Fibroblast of the aortic adventitia (primary cell): ENCODE data around the gene CCNA2. TPM values are rescaled to one million over a fixed set of nuclear protein-coding genes. Genes with fewer than 3 reads are reported as not detected.

Experiments used
- DNase-seq: peaks from one replicate; pipeline ENCODE4 v3.0.0-alpha.2; 2010; ENCODE audit warnings: low read depth
- H3K4me3 ChIP-seq: 2 replicates; pipeline ENCODE4 v1.5.1; 2011; ENCODE audit warnings: low read depth, mild to moderate bottlenecking, control low read depth, low read length, moderate library complexity
- CTCF ChIP-seq: IDR thresholded peaks from 2 replicates; pipeline ENCODE4 v1.5.1; 2011; ENCODE audit warnings: mild to moderate bottlenecking, low read length, control low read depth, inconsistent platforms; ENCODE audit not compliant: insufficient read depth
- total RNA-seq: library from RNA; depleted of rRNA; stranded (reverse); fragments of >200 nt; gene quantifications from 2 replicates; pipeline ENCODE4 v1.2.3, GENCODE V29; 2012; ENCODE audit warnings: low replicate concordance

Gene CCNA2
- total RNA-seq, result 3.8 and 63.9 TPM in 2 replicates

DNA sequence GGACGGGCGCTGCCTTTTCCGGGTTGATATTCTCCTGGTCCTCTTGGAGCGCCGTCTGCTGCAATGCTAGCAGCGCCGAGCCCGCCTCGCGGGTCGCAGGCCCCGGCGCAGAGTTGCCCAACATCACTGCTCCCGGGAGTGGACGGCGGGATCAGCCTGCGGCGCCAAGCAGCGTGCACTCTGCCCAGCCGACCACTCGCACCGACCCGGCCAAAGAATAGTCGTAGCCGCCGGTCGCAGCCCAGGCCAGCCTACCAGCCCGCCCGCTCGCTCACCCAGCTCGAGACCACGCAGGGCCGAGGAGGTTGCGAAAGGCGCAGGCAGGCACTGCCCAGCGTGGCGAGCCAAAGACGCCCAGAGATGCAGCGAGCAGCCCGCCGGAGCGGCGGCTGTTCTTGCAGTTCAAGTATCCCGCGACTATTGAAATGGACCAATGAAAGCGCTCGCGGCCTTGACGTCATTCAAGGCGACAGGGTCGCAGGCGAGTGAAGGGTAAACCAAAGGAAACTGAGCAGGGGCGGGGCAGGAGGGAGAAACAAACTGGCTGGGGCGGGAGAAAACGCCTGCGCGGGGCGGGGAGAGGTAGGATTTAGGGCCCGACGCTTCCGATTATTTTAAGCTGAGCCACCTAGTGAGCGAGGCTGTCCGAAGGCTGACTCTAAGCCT is at the start of gene CCNA2:
TSS of gene CCNA2 (minus strand) at position 379 of the 666 bp plus-strand sequence. CDS start at position 124, 255 bp downstream.
- TF ChIP-seq CTCF, result peak; percentile 14
- peak within 1 kb of the TSS; percentile 86 for H3K4me3 ChIP-seq
- peak; percentile 96 for DNase-seq

DNA sequence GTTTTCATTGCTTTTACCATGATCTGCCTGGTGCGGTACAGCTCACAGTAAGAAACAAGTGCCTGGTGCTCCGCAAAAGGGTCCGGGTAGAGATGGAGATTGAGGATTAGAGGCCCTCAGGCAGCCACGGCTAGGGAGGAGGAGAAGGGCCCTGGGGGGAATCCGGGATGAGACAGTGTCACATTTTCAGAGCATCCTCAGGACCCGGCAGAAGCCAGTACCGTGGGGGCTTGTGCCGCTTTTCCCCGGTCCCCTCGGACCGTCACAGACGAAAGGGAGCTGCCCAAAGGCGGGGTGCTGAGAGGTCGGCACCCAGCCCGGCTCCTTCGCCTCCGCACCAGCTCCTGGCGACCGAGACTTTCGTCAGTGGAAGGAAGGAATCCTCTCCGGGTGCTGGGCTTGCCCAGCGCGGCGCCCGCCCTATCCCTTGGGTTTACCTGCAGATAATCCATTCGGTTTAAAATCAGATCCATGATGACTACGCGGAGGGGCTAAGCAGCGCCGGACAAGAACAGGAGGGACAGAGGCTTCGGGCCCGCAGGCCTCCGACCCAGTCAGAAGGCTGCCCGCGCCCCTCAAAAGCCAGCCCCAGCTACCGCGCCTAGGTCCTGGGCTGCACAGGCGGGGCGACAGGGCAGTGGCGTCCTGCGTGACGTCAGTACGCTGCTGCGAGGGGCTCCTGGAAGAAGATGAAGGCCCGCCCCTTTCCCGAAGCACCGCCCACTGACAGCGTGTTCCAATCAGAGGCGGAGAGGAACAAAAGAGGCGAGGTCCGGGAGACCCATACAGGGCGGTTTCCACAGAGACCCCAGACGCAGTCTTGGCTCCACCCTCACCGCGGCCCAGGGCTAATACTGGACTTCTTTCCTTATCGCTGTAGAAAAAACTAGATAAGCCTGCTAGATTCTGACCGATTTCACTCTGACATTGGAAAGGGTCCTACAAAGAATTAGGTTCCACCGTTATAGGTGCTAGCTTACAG is 46.4 kb upstream of the CCNA2 start, which contains the start of gene BBS7:
TSS of gene BBS7 (minus strand) at position 634 of the 982 bp plus-strand sequence. CDS start at position 473, 161 bp downstream.
- H3K4me3 ChIP-seq, result peak within 1 kb of the TSS; percentile 89
- DNase-seq, result peak; percentile 93
- no peak for TF ChIP-seq CTCF

GRCh38 chr4:121863799-121864198 is 40.1 kb upstream of the CCNA2 start:
- no peak for DNase-seq
- no peak overlapping the region for H3K4me3 ChIP-seq
- TF ChIP-seq CTCF, result no peak

- H3K4me3 ChIP-seq, result no peak overlapping the region
- no peak for DNase-seq
- no peak for TF ChIP-seq CTCF
Observed at GRCh38 chr4:121861426-121861825, 37.7 kb upstream of the CCNA2 start.

- no peak for TF ChIP-seq CTCF
- no peak for DNase-seq
- H3K4me3 ChIP-seq, result no peak overlapping the region
Observed at GRCh38 chr4:121860121-121860520, 36.4 kb upstream of the CCNA2 start.

DNA sequence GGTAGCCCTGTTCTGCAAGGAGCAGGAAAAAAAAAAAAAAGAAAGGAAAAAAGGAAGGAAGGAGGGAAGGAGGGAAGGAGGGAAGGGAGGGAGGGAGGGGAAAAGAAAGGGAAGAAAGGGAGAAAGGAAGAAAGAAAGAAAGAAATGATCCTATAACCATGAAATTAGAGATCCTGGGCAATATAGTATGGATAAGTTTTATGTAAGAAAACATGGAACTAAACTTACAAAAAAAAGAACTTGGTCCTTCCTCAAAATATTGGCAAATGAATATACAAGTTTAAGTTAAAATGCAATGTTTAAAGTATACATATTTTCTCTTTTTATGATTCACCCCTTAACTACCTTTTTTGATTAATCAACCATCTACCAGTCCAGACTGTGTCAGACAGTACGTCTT is 27.7 kb upstream of the CCNA2 start:
- no peak for TF ChIP-seq CTCF
- no peak for DNase-seq
- H3K4me3 ChIP-seq, result no peak overlapping the region
